CD4-positive, alpha-beta T cell treated with Interleukin-15 for 1 hour (primary cell): ENCODE results near the gene YTHDC2.
A peak's percentile ranks its signal among the peaks of the same experiment; 100 is the strongest.

Experiments
- DNase-seq: peaks from one replicate; pipeline ENCODE4 v3.0.0-alpha.2; 2020

The YTHDC2 gene

GRCh38 chr5:113606298-113607134 is 93.0 kb downstream of the YTHDC2 start:
- peak; percentile 22 for DNase-seq

- no peak for DNase-seq
Measured at GRCh38 chr5:113607361-113607760, 93.9 kb downstream of the YTHDC2 start.

- DNase-seq, result no peak
Measured at GRCh38 chr5:113608113-113608596, 94.7 kb downstream of the YTHDC2 start.

- DNase-seq, result no peak
Measured at GRCh38 chr5:113612060-113612496, 98.6 kb downstream of the YTHDC2 start.

GRCh38 chr5:113614191-113614590 is 100.7 kb downstream of the YTHDC2 start:
- DNase-seq, result no peak

GRCh38 chr5:113615708-113616107 is 102.2 kb downstream of the YTHDC2 start:
- no peak for DNase-seq

GRCh38 chr5:113617191-113617796 is 103.8 kb downstream of the YTHDC2 start:
- DNase-seq, result no peak

GRCh38 chr5:113632996-113633395 is 119.5 kb downstream of the YTHDC2 start:
- no peak for DNase-seq

GRCh38 chr5:113634957-113635356 is 121.5 kb downstream of the YTHDC2 start:
- no peak for DNase-seq

- no peak for DNase-seq
Measured at GRCh38 chr5:113641715-113642114, 128.2 kb downstream of the YTHDC2 start.
